Fibroblast of the aortic adventitia (primary cell): ENCODE measurements around the gene ATP6V0C. TPM values are rescaled to one million over a fixed set of nuclear protein-coding genes. Genes with fewer than 3 reads are reported as not detected.

Source experiments
- DNase-seq: peaks from one replicate; pipeline ENCODE4 v3.0.0-alpha.2; 2010; ENCODE audit warnings: low read depth
- H3K4me3 ChIP-seq: 2 replicates; pipeline ENCODE4 v1.5.1; 2011; ENCODE audit warnings: low read depth, mild to moderate bottlenecking, control low read depth, low read length, moderate library complexity
- total RNA-seq: library from RNA; depleted of rRNA; stranded (reverse); fragments of >200 nt; gene quantifications from 2 replicates; pipeline ENCODE4 v1.2.3, GENCODE V29; 2012; ENCODE audit warnings: low replicate concordance
- TF ChIP-seq, protein P1 (sequence below): IDR thresholded peaks from 2 replicates; pipeline ENCODE4 v1.5.1; 2011; ENCODE audit warnings: mild to moderate bottlenecking, low read length, control low read depth, inconsistent platforms; ENCODE audit not compliant: insufficient read depth

Gene ATP6V0C
- total RNA-seq, 1 donor: 48.9 TPM

DNA sequence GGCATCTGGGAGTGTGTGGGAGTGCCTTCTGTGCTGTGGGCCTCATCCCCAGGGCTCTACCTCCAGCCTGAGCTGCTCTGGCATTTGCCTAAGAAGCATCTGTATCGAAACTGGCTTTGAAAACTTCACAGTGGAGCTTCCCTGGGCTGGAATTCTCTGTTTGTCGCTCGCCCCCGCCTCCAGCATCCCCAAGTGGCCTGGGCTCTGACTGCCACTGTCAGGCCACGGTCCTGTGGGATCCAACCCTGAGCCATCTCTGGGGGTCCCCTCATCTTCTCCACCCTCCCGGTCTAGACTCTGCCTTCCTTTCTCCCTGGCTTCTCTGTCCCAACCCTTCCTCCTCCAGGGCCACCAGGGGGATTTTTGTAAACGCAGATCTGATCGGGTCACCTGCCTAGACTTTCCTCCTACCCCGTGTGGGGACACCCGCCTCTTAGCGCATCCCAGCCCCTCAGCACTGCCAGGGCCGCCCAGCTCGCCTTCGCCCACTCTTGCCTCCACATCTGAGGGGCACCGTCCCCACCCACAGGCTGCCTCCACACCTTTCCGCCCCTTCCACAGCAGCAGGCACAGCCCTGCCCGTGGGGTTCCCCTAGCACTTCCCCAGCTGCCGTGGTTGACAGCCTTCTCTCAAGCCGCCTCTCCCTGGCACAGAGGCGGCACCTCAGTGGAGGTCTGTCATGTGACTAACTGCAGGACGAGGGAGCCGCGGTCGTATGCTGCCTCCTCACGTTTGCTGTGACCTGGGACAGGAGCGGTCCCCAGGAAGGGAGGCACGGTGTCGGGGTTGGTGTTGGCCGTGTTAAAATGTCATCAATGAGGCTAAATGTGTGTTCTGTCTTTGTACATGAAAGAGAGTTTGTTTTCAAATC, 26.9 kb upstream of the ATP6V0C start:
- no peak for DNase-seq
- no peak overlapping the region for H3K4me3 ChIP-seq
- TF ChIP-seq, protein P1, sequence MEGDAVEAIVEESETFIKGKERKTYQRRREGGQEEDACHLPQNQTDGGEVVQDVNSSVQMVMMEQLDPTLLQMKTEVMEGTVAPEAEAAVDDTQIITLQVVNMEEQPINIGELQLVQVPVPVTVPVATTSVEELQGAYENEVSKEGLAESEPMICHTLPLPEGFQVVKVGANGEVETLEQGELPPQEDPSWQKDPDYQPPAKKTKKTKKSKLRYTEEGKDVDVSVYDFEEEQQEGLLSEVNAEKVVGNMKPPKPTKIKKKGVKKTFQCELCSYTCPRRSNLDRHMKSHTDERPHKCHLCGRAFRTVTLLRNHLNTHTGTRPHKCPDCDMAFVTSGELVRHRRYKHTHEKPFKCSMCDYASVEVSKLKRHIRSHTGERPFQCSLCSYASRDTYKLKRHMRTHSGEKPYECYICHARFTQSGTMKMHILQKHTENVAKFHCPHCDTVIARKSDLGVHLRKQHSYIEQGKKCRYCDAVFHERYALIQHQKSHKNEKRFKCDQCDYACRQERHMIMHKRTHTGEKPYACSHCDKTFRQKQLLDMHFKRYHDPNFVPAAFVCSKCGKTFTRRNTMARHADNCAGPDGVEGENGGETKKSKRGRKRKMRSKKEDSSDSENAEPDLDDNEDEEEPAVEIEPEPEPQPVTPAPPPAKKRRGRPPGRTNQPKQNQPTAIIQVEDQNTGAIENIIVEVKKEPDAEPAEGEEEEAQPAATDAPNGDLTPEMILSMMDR: no peak

DNA sequence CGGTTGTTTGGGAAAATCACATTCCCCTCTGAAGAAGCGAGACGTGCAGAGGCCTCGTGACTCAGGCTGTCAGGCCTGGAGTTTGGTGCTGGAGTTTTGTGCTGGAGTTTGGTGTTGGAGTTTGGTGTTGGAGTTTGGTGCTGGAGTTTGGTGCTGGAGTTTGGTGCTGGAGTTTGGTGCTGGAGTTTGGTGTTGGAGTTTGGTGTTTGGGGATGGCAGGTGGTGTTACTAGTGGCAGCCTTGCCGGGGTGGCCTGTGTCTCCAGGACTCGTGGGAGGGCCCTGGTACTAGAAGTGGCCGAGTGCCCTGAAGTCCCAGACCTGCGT, 26.3 kb upstream of the ATP6V0C start:
- no peak for DNase-seq
- TF ChIP-seq, protein P1: no peak
- H3K4me3 ChIP-seq: no peak overlapping the region

DNA sequence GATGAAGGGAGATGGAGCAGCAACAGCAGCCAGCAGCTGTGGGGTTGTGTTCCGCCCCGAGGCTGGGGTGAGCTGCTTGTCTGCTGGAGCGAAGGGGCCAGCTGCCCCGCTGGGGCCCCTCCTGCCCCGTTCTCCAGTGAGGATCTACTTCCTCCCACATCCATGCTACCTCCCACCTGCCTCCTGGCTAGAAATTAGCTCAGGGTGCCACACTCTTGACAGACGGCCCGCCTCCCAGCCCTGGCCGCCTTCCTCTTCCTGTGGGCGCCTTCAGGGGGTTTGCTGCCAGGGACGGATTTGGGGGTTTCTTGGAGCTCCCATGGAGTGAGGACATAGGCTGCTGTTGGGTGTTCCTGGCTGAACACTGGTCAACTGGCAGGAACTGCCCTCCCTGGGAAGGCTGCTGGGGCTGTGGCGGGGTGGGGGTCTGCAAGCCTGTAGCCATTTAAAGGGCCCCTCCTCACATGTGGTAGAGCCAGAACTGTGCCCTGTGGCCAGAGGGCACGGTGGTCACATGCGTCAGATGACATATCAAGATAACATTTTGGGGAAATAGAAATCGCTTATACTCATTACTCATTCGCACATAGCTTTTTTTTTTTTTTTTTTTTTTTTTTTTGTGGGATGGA, 25.7 kb upstream of the ATP6V0C start:
- no peak overlapping the region for H3K4me3 ChIP-seq
- no peak for DNase-seq
- TF ChIP-seq, protein P1: no peak

DNA sequence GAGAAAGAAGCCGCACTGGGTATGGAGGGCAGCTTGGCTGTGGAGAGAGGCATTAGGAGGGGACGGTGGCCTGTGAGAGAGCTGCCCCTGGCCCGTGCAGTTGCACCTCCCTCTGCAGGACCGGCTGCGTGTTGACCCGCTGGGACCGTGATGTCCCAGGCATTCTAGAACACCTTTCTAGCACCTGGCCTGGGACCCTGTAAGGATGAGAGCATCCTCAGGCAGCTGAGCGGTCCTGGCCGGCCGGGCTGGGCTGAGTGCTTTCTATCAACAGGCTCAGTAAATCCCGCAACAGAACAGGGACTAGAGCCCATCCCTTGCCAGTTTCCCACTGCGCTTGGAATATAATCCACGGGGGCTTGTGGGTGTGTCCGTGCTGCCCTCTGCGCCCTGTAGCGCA, 24.2 kb upstream of the ATP6V0C start:
- H3K4me3 ChIP-seq: no peak overlapping the region
- no peak for DNase-seq
- TF ChIP-seq, protein P1: no peak

DNA sequence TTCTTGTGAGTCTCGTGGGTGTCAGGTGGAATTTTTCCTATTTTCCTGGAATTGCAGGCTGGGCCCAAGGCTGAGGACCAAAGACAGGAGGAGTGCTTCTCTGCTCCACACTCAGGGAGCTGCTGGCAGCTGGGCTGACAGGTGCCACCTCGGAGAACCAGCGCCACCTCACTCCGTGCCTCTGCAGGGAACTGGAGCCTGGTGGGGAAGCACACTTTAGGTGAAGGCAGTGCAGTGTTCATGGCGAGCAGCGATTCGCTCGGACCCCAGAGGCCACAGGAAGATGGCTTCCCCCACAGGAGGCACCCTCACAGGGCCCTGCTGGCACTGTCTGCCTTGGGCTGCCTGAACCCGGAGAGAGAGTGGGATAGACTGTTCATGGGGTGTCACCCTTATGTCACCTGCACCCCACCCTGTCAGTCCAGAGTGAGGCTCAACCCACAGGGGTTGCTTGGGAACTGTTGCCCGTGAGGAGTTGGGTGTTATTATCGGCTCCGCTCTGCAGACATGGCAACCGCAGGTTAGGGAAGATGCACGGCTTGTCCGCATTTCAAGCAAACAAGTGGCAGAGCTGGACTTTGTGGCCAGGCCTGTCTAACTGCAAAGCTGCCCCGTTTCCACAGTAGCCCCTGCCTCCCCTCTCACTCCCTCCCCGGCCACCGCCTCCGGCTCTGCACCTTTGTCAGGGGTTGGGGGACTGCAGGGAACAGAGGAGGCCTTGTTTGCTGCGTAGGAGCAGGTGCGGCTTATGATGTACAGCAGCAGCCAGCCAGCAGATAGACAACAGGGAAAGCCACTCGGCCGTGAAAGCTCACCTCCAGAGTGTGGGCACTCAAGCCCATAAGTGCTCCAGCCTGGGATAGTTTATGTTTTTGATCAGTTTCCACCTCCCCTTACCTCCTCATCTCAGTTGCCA, 23.3 kb upstream of the ATP6V0C start:
- TF ChIP-seq, protein P1: no peak
- no peak for DNase-seq
- H3K4me3 ChIP-seq: no peak overlapping the region

DNA sequence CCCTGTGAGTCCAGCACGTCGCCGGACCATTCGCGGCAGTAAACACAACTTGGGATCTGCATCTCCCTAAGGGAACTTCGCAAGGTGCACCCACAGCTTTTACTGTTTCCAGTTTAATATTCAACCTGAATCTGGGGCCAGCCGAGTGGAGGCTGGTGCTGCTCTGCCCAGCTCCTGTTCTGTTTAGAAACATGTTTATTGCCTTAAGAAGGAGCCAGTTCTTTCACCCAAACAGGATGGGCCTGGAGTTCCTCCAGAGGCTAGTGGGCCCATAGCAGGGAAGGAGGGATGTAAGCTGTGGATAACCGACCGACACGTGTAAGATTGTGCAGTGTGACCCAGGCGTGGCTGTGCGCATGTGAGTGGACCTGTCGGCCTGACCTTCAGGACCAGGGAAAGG, 21.5 kb upstream of the ATP6V0C start:
- DNase-seq: no peak
- no peak overlapping the region for H3K4me3 ChIP-seq
- TF ChIP-seq, protein P1: no peak
